K562 (cell line): ENCODE data around the gene CMTR1. TPM values are rescaled to one million over a fixed set of nuclear protein-coding genes. Genes with fewer than 3 reads are reported as not detected.

Experiments used
- CHAMP1 ChIP-seq: fragments of 450-650 bp; IDR thresholded peaks from 2 replicates; pipeline ENCODE4 v1.6.1; 2016; ENCODE audit warnings: mild to moderate bottlenecking
- CHD1 ChIP-seq: fragments of 200-600 bp; sonication (generic); IDR thresholded peaks from one replicate; pipeline ENCODE4 v1.6.1; 2012; ENCODE audit warnings: mild to moderate bottlenecking, moderate library complexity, low read length, inconsistent platforms
- GABPB2 ChIP-seq: fragments of 250-450 bp; sonication (Bioruptor Pico); conservative IDR thresholded peaks from 2 replicates; pipeline ENCODE4 v1.5.1; 2021; ENCODE audit warnings: mild to moderate bottlenecking
- MEF2D ChIP-seq: conservative IDR thresholded peaks from 2 replicates; pipeline ENCODE4 v1.6.1; 2016; ENCODE audit warnings: low read depth, missing genetic modification characterization, missing compliant biosample characterization
- POLR2A ChIP-seq: fragments of 450-650 bp; conservative IDR thresholded peaks from 2 replicates; pipeline ENCODE4 v1.6.1; 2016
- POLR3A ChIP-seq: IDR thresholded peaks from 2 replicates; pipeline ENCODE4 v1.6.1; 2011; ENCODE audit warnings: borderline replicate concordance, mild to moderate bottlenecking, moderate library complexity; ENCODE audit not compliant: insufficient read length, insufficient read depth; ENCODE audit errors: extremely low read depth
- THRA ChIP-seq: fragments of 450-650 bp; IDR thresholded peaks from 2 replicates; pipeline ENCODE4 v1.6.1; 2017; ENCODE audit warnings: mild to moderate bottlenecking, moderate library complexity
- ZBTB40 ChIP-seq, 2 experiments: fragments of 450-650 bp in 1 of 2; sonication (generic) in 1 of 2; formaldehyde crosslinking in 1 of 2; IDR thresholded peaks; 2 replicates each; pipeline versions ENCODE4 v1.7.1 to v1.9.0; 2016 to 2022; ENCODE audit warnings: inconsistent platforms in 1 of 2, mild to moderate bottlenecking in 1 of 2, missing genetic modification reagents in 1 of 2
- ZBTB8A ChIP-seq: fragments of 450-650 bp; IDR thresholded peaks from 2 replicates; pipeline ENCODE4 v1.6.1; 2018; ENCODE audit warnings: mild to moderate bottlenecking, moderate library complexity; ENCODE audit not compliant: partially characterized antibody
- ZFPM2 ChIP-seq: fragments of 250-450 bp; sonication (Bioruptor Pico); IDR thresholded peaks from 2 replicates; pipeline ENCODE4 v1.5.1; 2022; ENCODE audit warnings: mild to moderate bottlenecking
- ZNF133 ChIP-seq: fragments of 250-450 bp; sonication (Bioruptor Pico); IDR thresholded peaks from 2 replicates; pipeline ENCODE4 v1.4.0; 2020; ENCODE audit warnings: mild to moderate bottlenecking
- ZNF354B ChIP-seq: fragments of 250-450 bp; sonication (Bioruptor Pico); IDR thresholded peaks from 2 replicates; pipeline ENCODE4 v1.4.0; 2020
- ZNF444 ChIP-seq: fragments of 250-450 bp; sonication (Bioruptor Pico); IDR thresholded peaks from 2 replicates; pipeline ENCODE4 v1.4.0; 2020; ENCODE audit warnings: mild to moderate bottlenecking, moderate library complexity
- ZNF583 ChIP-seq: fragments of 250-450 bp; sonication (Bioruptor Pico); IDR thresholded peaks from 2 replicates; pipeline ENCODE4 v1.4.0; 2020
- ZSCAN29 ChIP-seq: fragments of 450-650 bp; IDR thresholded peaks from 2 replicates; pipeline ENCODE4 v1.6.1; 2017
- polyA plus RNA-seq, 8 experiments: library from polyadenylated mRNA; depleted of rRNA in 4 of 8; stranded (reverse) in 5 of 8; unstranded in 3 of 8; fragments of >200 nt; fragmentation: Nextera tagmentation in 2 of 8; fragmentation: Illumina TruSeq in 1 of 8; extraction: Ambion mirVana in 2 of 8; extraction: Trizol in 1 of 8; gene quantifications; 2 replicates each; pipeline versions ENCODE4 v1.2.1 to v1.2.3, GENCODE V29; 2011 to 2014; ENCODE audit warnings: inconsistent platforms in 1 of 8, missing spikeins in 1 of 8
- total RNA-seq, 7 experiments: library from RNA; depleted of rRNA in 6 of 7; stranded (reverse); fragments of >200 nt in 6 of 7; fragmentation: Illumina TruSeq in 2 of 7; extraction: Trizol in 2 of 7; gene quantifications; 2 replicates each; pipeline versions ENCODE4 v1.2.1 to v1.2.3, GENCODE V29; 2011 to 2021; ENCODE audit warnings: low replicate concordance in 1 of 7
- TF ChIP-seq, protein P1 (sequence below): sonication (generic); formaldehyde crosslinking; IDR thresholded peaks from 2 replicates; pipeline ENCODE4 v1.5.0; 2020; ENCODE audit warnings: missing genetic modification reagents

Gene CMTR1
- total and polyA plus RNA-seq, 9 of the 15 experiments (the other 6 are each of a cell fraction or from before 2014, with no cell fraction given) = 2.9 to 63.5 (median 49.5) TPM

- TF ChIP-seq, protein P1, sequence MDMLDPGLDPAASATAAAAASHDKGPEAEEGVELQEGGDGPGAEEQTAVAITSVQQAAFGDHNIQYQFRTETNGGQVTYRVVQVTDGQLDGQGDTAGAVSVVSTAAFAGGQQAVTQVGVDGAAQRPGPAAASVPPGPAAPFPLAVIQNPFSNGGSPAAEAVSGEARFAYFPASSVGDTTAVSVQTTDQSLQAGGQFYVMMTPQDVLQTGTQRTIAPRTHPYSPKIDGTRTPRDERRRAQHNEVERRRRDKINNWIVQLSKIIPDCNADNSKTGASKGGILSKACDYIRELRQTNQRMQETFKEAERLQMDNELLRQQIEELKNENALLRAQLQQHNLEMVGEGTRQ (CRISPR knock-in tag) = no peak
- TF ChIP-seq ZFPM2 (CRISPR knock-in tag) = no peak
- TF ChIP-seq ZNF444 = no peak
- no peak for TF ChIP-seq ZSCAN29
- TF ChIP-seq ZNF354B (CRISPR knock-in tag) = no peak
- TF ChIP-seq GABPB2 (CRISPR knock-in tag) = no peak
- TF ChIP-seq ZBTB40 (IDR thresholded peaks at IDR 0.05) = no peak
- TF ChIP-seq ZBTB40 (CRISPR knock-in tag; IDR thresholded peaks at IDR 0.05) = no peak
- no peak for TF ChIP-seq ZBTB8A
- TF ChIP-seq POLR3A = no peak
- no peak for TF ChIP-seq ZNF133 (CRISPR knock-in tag)
- TF ChIP-seq ZNF583 = peak; percentile 81; the same call in 1 of the 2 replicates
- peak; percentile 70 for TF ChIP-seq POLR2A
- no peak for TF ChIP-seq CHAMP1
- TF ChIP-seq CHD1 = no peak
- peak; percentile 80 for TF ChIP-seq MEF2D (tag)
- no peak for TF ChIP-seq THRA
Observed at GRCh38 chr6:37426945-37427510, 6.0 kb upstream of the CMTR1 start (continued).
